GM19395 (cell line): ENCODE data around the gene FKBP1C.
"Not testable (repeated sequence)": the region's sequence is repeated elsewhere in the genome, so short reads cannot be mapped to it uniquely, and the experiment has no call there.

ENCODE experiments used
- ATAC-seq: cut with Tn5 transposase; IDR thresholded peaks from one replicate; pipeline ENCODE4 v1.9.1; 2021; ENCODE audit warnings: mild to moderate bottlenecking, moderate library complexity; ENCODE audit not compliant: unreplicated experiment

Gene FKBP1C

GRCh38 chr6:63211343-63211742 is at the start of gene FKBP1C:
Gene FKBP1C (plus strand): TSS chr6:63211469.
- not testable (repeated sequence) for ATAC-seq

- ATAC-seq = not testable (repeated sequence)
Measured at GRCh38 chr6:63164047-63164803, 47.0 kb upstream of the FKBP1C start.

GRCh38 chr6:63174173-63174572 is 37.1 kb upstream of the FKBP1C start:
- no peak for ATAC-seq

DNA sequence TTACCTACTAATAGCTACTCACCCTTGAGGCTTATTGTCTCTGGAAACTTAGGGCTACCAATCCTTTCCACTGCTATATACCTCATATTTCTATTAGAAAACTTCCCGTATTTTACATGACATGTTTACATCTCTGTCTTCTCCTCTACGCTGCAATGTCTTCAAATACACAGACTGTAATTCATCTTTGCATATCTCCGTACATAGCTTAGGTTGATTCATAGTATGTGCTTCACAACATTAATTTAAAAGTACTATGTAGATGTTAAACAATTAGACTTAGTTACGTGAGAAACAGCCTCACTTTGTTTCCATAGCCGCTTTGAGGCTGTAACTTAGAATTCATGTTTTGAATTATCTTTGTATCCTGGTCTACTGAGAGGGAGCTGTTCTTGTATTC is 35.1 kb upstream of the FKBP1C start:
- no peak for ATAC-seq

DNA sequence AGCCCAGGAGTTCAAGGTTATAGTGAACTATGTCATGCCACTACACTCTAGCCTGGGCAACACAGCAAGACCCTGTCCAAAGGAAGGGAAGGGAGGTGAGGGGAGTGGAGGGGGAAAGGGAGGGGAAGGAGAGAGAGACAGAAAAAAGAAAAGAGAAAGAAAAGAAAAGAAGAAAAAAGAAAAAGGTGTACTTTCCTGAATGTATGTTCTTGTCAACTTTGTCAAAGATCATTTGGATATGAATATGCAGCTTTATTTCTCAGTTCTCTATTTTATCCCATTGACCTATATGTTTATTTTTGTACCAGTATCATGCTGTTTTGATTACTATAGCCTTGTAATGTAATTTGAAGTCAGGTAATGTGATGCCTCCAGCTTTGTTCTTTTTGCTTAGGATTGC is 30.9 kb upstream of the FKBP1C start:
- ATAC-seq = no peak

DNA sequence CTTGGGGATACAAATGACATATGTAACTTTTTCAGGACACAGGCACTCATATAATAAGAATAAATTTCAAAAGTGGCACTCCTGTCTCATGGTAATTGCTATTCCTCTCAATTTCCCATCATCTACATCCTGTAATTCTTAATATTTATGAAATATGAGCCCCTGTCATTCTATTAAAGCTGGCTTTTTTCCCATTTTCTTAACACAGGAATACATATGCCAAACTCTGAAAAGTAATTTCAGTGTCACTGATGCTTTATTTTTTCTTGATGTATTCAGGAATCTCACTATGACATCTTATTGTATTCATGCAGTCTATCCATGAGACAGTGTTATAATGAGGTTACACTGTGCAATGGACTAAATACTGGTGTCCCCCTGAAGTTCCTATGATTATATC is 24.3 kb upstream of the FKBP1C start:
- no peak for ATAC-seq

- no peak for ATAC-seq
Measured at GRCh38 chr6:63188828-63189227, 22.4 kb upstream of the FKBP1C start.

DNA sequence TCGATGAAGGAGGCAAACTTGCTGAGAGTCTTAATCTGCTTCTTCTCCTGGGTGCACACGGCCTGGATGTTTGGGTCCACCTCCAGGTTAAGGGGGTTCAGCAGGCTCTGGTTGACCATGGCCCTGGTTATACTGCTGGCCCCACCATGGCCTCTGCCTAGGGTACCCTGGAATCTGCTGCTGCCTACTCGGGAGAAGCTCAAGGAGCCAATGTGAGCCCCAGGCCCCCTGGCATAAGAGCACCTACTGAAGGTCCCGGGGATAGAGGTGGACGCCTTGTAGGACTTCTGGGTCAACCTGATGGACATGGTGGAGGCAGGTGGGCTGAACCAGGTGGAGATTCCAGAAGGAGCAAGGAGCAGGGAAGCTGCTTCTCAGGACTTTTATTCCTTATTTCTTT is 17.9 kb upstream of the FKBP1C start:
- ATAC-seq = no peak

- ATAC-seq = no peak
Measured at GRCh38 chr6:63197741-63198140, 13.5 kb upstream of the FKBP1C start.

DNA sequence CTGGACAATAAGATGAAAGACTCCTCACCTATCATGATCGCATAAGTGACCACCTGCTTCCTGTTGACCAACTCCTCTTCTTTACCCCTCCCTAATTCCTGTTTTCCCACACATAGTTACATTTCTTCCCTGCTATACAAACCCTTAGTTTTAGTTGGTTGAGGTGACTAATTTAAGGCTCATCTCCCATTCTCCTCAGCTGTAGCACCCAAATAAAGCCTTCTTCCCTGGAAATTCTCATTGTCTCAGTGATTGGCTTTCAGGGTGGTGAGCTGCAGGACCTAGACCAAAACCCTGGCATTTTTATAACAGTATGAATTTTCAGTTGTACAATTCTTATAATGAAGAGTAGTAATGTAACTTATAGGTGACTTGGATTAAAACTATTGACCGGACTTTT is 2.1 kb downstream of the FKBP1C start:
- ATAC-seq = no peak

DNA sequence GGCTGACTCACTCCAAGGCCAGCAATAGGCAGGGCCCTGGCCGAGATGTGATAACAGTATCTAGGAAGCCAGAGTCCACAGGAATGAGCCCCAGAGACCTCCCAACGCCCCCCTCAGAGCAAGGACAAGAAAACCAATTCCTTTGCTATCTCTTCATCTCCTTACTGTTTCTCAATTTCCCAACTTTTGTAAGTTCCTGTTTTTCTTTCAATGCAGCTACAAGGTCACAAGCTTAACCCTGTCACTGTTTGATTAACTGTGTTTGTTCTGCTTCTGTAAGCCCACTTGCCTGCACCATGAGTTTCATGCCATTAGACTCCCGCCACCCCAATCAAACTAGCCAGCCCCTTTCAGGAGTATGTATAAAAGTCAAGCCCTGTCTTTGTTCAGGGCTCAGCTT is 3.5 kb downstream of the FKBP1C start:
- no peak for ATAC-seq

DNA sequence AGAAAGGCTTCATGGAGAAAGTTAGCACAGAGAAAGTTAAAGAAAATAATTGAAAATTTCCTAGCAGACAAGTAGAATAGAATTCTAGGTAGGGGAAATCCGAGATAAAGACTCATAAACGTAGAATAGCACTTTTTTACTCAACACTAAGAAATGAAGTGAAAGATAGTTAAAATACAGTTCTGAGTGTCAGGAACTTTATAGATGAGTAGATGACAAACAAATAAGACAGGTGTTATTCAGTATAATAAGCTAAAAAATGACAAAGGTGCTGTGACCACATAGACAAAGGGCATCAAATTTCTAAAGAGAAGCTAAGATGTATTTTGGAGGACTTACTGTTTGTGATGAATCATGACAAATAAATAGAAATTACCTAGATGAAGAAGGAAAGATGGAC is 12.9 kb downstream of the FKBP1C start:
- no peak for ATAC-seq

DNA sequence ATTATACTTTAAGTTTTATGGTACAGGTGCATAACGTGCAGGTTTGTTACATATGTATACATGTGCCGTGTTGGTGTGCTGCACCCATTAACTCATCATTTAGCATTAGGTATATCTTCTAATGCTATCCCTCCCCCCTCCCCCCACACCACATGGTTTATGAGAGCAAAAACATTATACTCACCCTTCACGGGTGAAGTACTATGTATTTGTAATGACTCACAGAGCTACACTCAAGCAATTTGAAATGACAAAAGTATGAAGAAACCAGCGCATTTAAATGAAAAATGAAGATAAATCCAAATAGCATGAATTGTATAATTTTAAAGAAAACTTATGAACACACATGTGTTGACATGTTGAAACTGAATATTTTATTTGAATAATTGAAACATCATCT is 14.7 kb downstream of the FKBP1C start:
- not testable (repeated sequence) for ATAC-seq

GRCh38 chr6:63227928-63228894 is 16.9 kb downstream of the FKBP1C start:
- not testable (repeated sequence) for ATAC-seq

- not testable (repeated sequence) for ATAC-seq
Measured at GRCh38 chr6:63230027-63230426, 18.8 kb downstream of the FKBP1C start.

DNA sequence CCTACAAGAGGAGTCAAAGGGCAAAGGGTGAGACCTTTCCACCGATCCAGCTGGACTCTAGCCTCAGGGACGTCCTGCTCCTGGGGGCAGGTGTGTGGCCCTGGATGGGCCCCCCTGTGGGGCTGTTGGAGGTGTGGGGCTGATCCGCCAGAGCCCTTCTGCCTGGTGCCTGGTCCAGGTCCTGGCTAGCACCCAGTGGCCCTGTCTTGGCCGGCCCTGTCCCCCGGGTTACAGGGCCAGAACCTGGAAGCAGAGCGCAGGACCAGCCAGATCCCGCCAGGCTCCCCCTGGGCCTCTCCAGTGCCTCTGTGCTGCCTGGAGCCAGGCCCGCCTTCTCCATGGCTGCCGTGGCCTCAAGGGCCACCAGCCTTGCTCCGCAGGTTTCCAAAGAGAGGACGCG is 19.2 kb downstream of the FKBP1C start:
- not testable (repeated sequence) for ATAC-seq

- peak; percentile 91 for ATAC-seq
Measured at GRCh38 chr6:63236398-63236817, 25.1 kb downstream of the FKBP1C start.

- ATAC-seq = no peak
Measured at GRCh38 chr6:63245420-63245819, 34.2 kb downstream of the FKBP1C start.

DNA sequence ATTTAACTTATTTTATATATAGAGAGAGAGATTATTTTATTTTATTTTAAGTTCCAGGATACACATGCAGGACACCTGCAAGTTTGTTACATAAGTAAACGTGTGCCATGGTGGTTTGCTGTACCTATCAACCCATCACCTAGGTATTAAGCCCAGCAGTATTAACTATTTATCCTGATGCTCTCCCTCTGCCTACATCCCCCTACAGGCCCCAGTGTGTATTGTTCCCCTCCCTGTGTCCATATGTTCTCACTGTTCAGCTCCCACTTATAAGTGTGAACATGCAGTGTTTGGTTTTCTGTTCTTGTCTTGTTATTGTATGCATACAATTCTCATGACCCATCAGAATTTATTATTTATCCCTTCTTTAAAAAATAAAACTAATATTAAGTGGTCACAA is 34.6 kb downstream of the FKBP1C start:
- ATAC-seq = peak; percentile 77

DNA sequence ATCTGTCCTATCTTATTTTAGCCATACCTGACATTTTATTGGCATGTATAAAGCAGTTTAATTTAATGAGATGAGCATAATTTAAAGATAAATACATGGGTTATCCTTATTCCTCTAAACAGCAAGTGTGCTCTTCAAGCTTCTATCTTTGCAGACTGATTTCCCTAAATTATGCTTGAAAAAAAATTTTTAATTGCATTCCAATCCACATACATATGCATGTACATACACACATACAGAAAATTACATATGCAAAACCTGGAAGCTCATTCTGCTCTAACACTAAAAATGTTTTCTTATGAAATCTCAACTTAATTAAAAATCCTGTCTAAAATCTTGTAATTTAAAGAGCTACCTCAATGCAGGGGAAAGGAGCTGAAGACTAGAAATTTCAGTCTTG is 35.3 kb downstream of the FKBP1C start:
- no peak for ATAC-seq

DNA sequence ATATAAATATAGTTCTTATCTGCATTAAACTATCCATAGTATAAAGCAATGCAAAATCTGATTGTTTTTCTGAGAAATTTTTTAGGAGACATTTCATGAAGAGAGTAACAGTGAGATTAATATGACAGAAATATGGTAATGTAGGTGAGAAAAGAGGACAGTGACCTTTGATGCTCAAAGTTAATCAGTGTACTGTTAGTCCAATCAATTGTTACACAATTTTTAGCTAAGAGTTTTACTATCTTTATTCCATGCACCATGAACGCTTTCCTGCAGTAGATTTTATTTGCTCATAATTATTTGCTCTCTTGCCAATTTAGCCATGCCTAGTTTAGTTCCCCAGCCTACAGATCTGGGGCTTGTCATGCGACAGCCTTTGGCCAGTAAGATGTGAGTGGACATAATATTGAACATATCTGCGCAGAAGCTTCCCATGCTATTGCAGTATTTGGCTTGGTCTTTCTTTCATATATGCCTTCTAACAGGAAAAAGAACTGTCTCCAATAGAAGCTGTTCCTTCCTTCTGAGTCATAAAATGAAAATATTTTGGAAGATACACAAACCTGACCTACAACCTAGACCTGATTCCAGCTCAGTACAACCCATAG is 38.7 kb downstream of the FKBP1C start:
- no peak for ATAC-seq
